ENCODE measurements around the gene DTNB. TPM values are rescaled to one million over a fixed set of nuclear protein-coding genes. Genes with fewer than 3 reads are reported as not detected.

Gene DTNB
- total RNA-seq, 1 donor from 2014 or later = 17.9 TPM

GRCh38 chr2:25506226-25506625, 167.2 kb downstream of the DTNB start:
- Histone ChIP-seq H3K36me3 (no peaks in the 10 kb centered on the region), H3K4me3 (no peak overlapping the region), H3K27ac (no peak overlapping the region), H3K27me3 (no peaks in the 10 kb centered on the region), H3K4me1 (no peaks in the 10 kb centered on the region), H3K9me3 (no peaks in the 10 kb centered on the region)
- TF ChIP-seq POLR2A (IDR thresholded peaks at IDR 0.05) (no peak), POLR2AphosphoS5 (IDR thresholded peaks at IDR 0.05; ENCODE audit: insufficient read depth in 1 of 2, low read depth in 1 of 2) (no peak)
- TF ChIP-seq, protein P1, sequence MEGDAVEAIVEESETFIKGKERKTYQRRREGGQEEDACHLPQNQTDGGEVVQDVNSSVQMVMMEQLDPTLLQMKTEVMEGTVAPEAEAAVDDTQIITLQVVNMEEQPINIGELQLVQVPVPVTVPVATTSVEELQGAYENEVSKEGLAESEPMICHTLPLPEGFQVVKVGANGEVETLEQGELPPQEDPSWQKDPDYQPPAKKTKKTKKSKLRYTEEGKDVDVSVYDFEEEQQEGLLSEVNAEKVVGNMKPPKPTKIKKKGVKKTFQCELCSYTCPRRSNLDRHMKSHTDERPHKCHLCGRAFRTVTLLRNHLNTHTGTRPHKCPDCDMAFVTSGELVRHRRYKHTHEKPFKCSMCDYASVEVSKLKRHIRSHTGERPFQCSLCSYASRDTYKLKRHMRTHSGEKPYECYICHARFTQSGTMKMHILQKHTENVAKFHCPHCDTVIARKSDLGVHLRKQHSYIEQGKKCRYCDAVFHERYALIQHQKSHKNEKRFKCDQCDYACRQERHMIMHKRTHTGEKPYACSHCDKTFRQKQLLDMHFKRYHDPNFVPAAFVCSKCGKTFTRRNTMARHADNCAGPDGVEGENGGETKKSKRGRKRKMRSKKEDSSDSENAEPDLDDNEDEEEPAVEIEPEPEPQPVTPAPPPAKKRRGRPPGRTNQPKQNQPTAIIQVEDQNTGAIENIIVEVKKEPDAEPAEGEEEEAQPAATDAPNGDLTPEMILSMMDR (IDR thresholded peaks at IDR 0.05) = no peak
- DNase-seq (ENCODE audit: extremely low spot score in 2 of 2) = no peak
- intact Hi-C loops (cut with DNase I) = no loop called here

GRCh38 chr2:25505622-25506021, 167.8 kb downstream of the DTNB start:
- Histone ChIP-seq H3K4me3 (no peak overlapping the region), H3K27me3 (no peaks in the 10 kb centered on the region), H3K4me1 (no peaks in the 10 kb centered on the region), H3K9me3 (no peaks in the 10 kb centered on the region), H3K36me3 (no peaks in the 10 kb centered on the region), H3K27ac (no peak overlapping the region)
- TF ChIP-seq POLR2AphosphoS5 (IDR thresholded peaks at IDR 0.05; ENCODE audit: insufficient read depth in 1 of 2, low read depth in 1 of 2) (no peak), POLR2A (IDR thresholded peaks at IDR 0.05) (no peak)
- TF ChIP-seq, protein P1 (IDR thresholded peaks at IDR 0.05) = no peak
- intact Hi-C loops (cut with DNase I) = no loop called here
- DNase-seq (ENCODE audit: extremely low spot score in 2 of 2) = no peak

DNA sequence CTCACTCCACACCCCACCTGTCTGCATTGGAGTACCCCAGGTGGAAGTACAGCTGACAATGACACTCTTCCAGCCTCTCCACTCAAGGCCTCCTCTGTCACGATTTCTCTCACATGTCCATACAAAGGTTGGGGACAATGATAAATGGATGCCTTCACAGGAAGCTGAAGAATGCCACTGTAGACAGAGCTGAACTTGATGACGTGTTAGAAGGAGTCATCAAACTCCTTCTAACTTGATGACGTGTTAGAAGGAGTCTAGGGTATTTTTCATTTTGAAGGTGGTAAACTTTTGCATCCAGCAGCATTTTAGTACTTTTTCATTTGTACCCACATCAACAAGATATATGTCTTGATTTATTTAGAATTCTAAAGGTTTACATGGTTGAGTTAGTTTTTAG, 168.2 kb downstream of the DTNB start:
- intact Hi-C loops (cut with DNase I) = no loop called here
- Histone ChIP-seq H3K4me1 (no peaks in the 10 kb centered on the region), H3K27ac (no peak overlapping the region), H3K27me3 (no peaks in the 10 kb centered on the region), H3K36me3 (no peaks in the 10 kb centered on the region), H3K4me3 (no peak overlapping the region), H3K9me3 (no peaks in the 10 kb centered on the region)
- DNase-seq (ENCODE audit: extremely low spot score in 2 of 2) = no peak
- TF ChIP-seq, protein P1 (IDR thresholded peaks at IDR 0.05) = no peak
- TF ChIP-seq POLR2A (IDR thresholded peaks at IDR 0.05) = no peak
- TF ChIP-seq POLR2AphosphoS5 (IDR thresholded peaks at IDR 0.05; ENCODE audit: insufficient read depth in 1 of 2, low read depth in 1 of 2) = no peak

DNA sequence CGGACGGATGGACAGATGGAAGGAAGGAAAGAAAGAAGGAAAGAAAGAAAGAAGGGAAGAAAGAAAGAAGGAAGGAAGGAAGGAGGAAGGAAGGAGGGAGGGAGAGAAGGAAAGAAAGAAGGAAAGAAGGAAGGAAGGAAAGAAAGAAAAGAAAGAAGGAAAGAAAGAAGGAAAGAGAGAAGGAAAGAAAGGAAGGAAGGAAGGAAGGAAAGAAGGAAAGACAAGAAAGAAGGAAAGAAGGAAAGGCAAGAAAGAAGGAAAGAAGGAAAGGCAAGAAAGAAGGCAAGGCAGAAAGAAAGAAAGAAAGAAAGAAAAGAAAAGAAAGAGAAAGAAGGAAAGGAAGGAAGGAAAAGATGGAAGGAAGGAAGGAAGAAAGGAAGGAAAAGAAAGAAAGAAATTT, 169.1 kb downstream of the DTNB start:
- H3K4me1 ChIP-seq = no peaks in the 10 kb centered on the region
- no peak for DNase-seq (ENCODE audit: extremely low spot score in 2 of 2)
- TF ChIP-seq, protein P1 (IDR thresholded peaks at IDR 0.05) = no peak
- TF ChIP-seq POLR2A (IDR thresholded peaks at IDR 0.05) (no peak), POLR2AphosphoS5 (IDR thresholded peaks at IDR 0.05; ENCODE audit: insufficient read depth in 1 of 2, low read depth in 1 of 2) (no peak)
- H3K27me3 ChIP-seq = no peaks in the 10 kb centered on the region
- H3K4me3 ChIP-seq = no peak overlapping the region
- no peak overlapping the region for H3K27ac ChIP-seq
- intact Hi-C loops (cut with DNase I) = no loop called here
- H3K36me3 ChIP-seq = no peaks in the 10 kb centered on the region
- H3K9me3 ChIP-seq = no peaks in the 10 kb centered on the region

DNA sequence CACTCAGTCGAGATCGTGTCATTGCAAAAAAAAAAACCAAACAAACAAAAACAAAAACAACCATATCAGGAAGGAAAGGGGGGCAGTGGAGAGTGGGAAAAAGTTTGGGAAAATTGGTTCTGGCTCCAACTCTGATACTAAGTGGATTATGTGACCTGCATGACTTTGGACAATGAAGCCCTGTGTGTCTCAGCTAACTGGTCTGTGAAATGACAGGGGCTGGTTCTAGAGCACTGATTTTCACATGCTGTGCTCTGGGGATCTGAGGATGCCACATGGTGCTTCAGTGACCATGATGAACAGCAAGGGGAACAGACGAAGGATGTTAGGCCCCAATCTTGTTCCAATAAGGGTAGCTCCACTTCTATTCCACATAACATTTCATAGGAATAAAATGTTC, 174.2 kb downstream of the DTNB start:
- Histone ChIP-seq H3K9me3 (no peaks in the 10 kb centered on the region), H3K36me3 (no peaks in the 10 kb centered on the region), H3K4me3 (no peak overlapping the region), H3K27ac (no peak overlapping the region), H3K27me3 (no peaks in the 10 kb centered on the region), H3K4me1 (no peaks in the 10 kb centered on the region)
- TF ChIP-seq POLR2AphosphoS5 (IDR thresholded peaks at IDR 0.05; ENCODE audit: insufficient read depth in 1 of 2, low read depth in 1 of 2) = no peak
- no peak for TF ChIP-seq POLR2A (IDR thresholded peaks at IDR 0.05)
- TF ChIP-seq, protein P1 (IDR thresholded peaks at IDR 0.05) = no peak
- DNase-seq (ENCODE audit: extremely low spot score in 2 of 2) = no peak
- intact Hi-C loops (cut with DNase I) = no loop called here

All from vagina (tissue), 2 donors.